Activated CD4-positive, alpha-beta memory T cell treated with anti-CD3 and anti-CD28 coated beads, Interleukin-2, amount 10 ng/mL, durations not matched to agents 7 days and 5 days (primary cell): ENCODE data around the gene NOSTRIN. TPM values are rescaled to one million over a fixed set of nuclear protein-coding genes. Genes with fewer than 3 reads are reported as not detected.
"Not testable (repeated sequence)": the region's sequence is repeated elsewhere in the genome, so short reads cannot be mapped to it uniquely, and the experiment has no call there.

ENCODE experiments used
- CTCF ChIA-PET: fragments of 350-600 bp; sonication (Branson Sonifier 250); formaldehyde crosslinking; loops from one replicate; lab custom pipeline; 2021; ENCODE audit warnings: antibody characterized with exemption, inconsistent platforms; lab: Charles Lee
- POLR2A ChIA-PET: fragments of 350-600 bp; sonication (Branson Sonifier 250); formaldehyde crosslinking; loops from one replicate; lab custom pipeline; 2021; ENCODE audit warnings: antibody characterized with exemption; lab: Charles Lee
- DNase-seq: peaks from one replicate; pipeline ENCODE4 v3.0.0-alpha.2; 2020
- H3K27ac Mint-ChIP-seq: one replicate; pipeline ENCODE4 v1.8.0; 2021; ENCODE audit warnings: mild to moderate bottlenecking, mixed read lengths
- H3K27me3 Mint-ChIP-seq: one replicate; pipeline ENCODE4 v1.8.0; 2021; ENCODE audit warnings: mixed read lengths
- H3K36me3 Mint-ChIP-seq: one replicate; pipeline ENCODE4 v1.8.0; 2021; ENCODE audit warnings: low read depth, mixed read lengths
- H3K4me1 Mint-ChIP-seq: one replicate; pipeline ENCODE4 v1.8.0; 2021; ENCODE audit warnings: mixed read lengths
- H3K4me3 Mint-ChIP-seq: one replicate; pipeline ENCODE4 v1.8.0; 2021; ENCODE audit warnings: mild to moderate bottlenecking, mixed read lengths
- H3K9me3 Mint-ChIP-seq: one replicate; pipeline ENCODE4 v1.8.0; 2021; ENCODE audit warnings: mixed read lengths
- total RNA-seq, 2 experiments: library from RNA; stranded (reverse); gene quantifications; one replicate each; pipeline ENCODE4 v1.2.3, GENCODE V29; 2021

NOSTRIN gene
- total RNA-seq, 2 experiments from 2014 or later, result not detected

- no peaks in the 10 kb centered on the region for H3K36me3 Mint-ChIP-seq
- no peak overlapping the region for H3K27ac Mint-ChIP-seq
- H3K4me3 Mint-ChIP-seq, result no peak overlapping the region
- H3K27me3 Mint-ChIP-seq, result no peaks in the 10 kb centered on the region
- H3K9me3 Mint-ChIP-seq, result no peaks in the 10 kb centered on the region
- DNase-seq, result no peak
- no peaks in the 10 kb centered on the region for H3K4me1 Mint-ChIP-seq
- ChIA-PET POLR2A (no interaction called here), CTCF (no interaction called here)
These were observed 26.6 kb upstream of the NOSTRIN start for GRCh38 chr2:168775837-168776236.

- H3K36me3 Mint-ChIP-seq, result no peaks in the 10 kb centered on the region
These were observed 21.8 kb upstream of the NOSTRIN start for GRCh38 chr2:168780669-168781071.

GRCh38 chr2:168781191-168781817 is 21.1 kb upstream of the NOSTRIN start:
- H3K27ac Mint-ChIP-seq, result no peak overlapping the region
- H3K27me3 Mint-ChIP-seq, result no peaks in the 10 kb centered on the region
- H3K36me3 Mint-ChIP-seq, result no peaks in the 10 kb centered on the region
- DNase-seq, result no peak
- ChIA-PET POLR2A (no interaction called here), CTCF (interaction anchor here (1.0 kb wide), 1 partner anchor 7 kb away, joined by 3 read pairs; no protein-coding TSS in a partner anchor)
- H3K4me3 Mint-ChIP-seq, result no peak overlapping the region
- no peaks in the 10 kb centered on the region for H3K9me3 Mint-ChIP-seq
- no peaks in the 10 kb centered on the region for H3K4me1 Mint-ChIP-seq

More at GRCh38 chr2:168780669-168781071, 21.8 kb upstream of the NOSTRIN start:
- ChIA-PET CTCF (no interaction called here), POLR2A (no interaction called here)
- H3K27ac Mint-ChIP-seq, result no peak overlapping the region
- no peaks in the 10 kb centered on the region for H3K27me3 Mint-ChIP-seq
- no peak overlapping the region for H3K4me3 Mint-ChIP-seq
- no peaks in the 10 kb centered on the region for H3K9me3 Mint-ChIP-seq
- H3K4me1 Mint-ChIP-seq, result no peaks in the 10 kb centered on the region
- no peak for DNase-seq

- H3K4me1 Mint-ChIP-seq, result no peaks in the 10 kb centered on the region
- no peaks in the 10 kb centered on the region for H3K36me3 Mint-ChIP-seq
- no peak overlapping the region for H3K4me3 Mint-ChIP-seq
- no peak overlapping the region for H3K27ac Mint-ChIP-seq
- ChIA-PET POLR2A (no interaction called here), CTCF (interaction anchor here (1.0 kb wide), 1 partner anchor 8 kb away, joined by 3 read pairs; no protein-coding TSS in a partner anchor)
- DNase-seq, result no peak
- no peaks in the 10 kb centered on the region for H3K9me3 Mint-ChIP-seq
- H3K27me3 Mint-ChIP-seq, result no peaks in the 10 kb centered on the region
These were observed 20.2 kb upstream of the NOSTRIN start for GRCh38 chr2:168782271-168782670.

- CTCF ChIA-PET, result interaction anchor here (0.8 kb wide), 1 partner anchor 11 kb away, joined by 4 read pairs; no protein-coding TSS in a partner anchor
- DNase-seq, result no peak
- Mint-ChIP-seq H3K27ac (no peak overlapping the region), H3K4me1 (no peaks in the 10 kb centered on the region), H3K9me3 (no peaks in the 10 kb centered on the region), H3K4me3 (no peak overlapping the region), H3K36me3 (no peaks in the 10 kb centered on the region), H3K27me3 (no peaks in the 10 kb centered on the region)
- POLR2A ChIA-PET, result no interaction called here
These were observed 17.4 kb upstream of the NOSTRIN start for GRCh38 chr2:168784993-168785392.

- POLR2A ChIA-PET, result no interaction called here
- Mint-ChIP-seq H3K27ac (no peak overlapping the region), H3K36me3 (no peaks in the 10 kb centered on the region), H3K4me3 (no peak overlapping the region), H3K27me3 (no peaks in the 10 kb centered on the region), H3K4me1 (no peaks in the 10 kb centered on the region), H3K9me3 (no peaks in the 10 kb centered on the region)
- CTCF ChIA-PET, result no interaction called here
- no peak for DNase-seq
These were observed 15.2 kb upstream of the NOSTRIN start for GRCh38 chr2:168787098-168787781.

- CTCF ChIA-PET, result no interaction called here
- no peak overlapping the region for H3K4me3 Mint-ChIP-seq
- H3K36me3 Mint-ChIP-seq, result no peaks in the 10 kb centered on the region
- H3K27me3 Mint-ChIP-seq, result no peaks in the 10 kb centered on the region
- no peaks in the 10 kb centered on the region for H3K4me1 Mint-ChIP-seq
- no peak for DNase-seq
- no peaks in the 10 kb centered on the region for H3K9me3 Mint-ChIP-seq
- H3K27ac Mint-ChIP-seq, result no peak overlapping the region
- POLR2A ChIA-PET, result no interaction called here
These were observed 14.6 kb upstream of the NOSTRIN start for GRCh38 chr2:168787782-168788376.

GRCh38 chr2:168789776-168790175 is 12.7 kb upstream of the NOSTRIN start:
- H3K4me3 Mint-ChIP-seq, result no peak overlapping the region
- H3K27me3 Mint-ChIP-seq, result peaks cover 2% of the 10 kb centered on the region
- no peaks in the 10 kb centered on the region for H3K9me3 Mint-ChIP-seq
- no peak overlapping the region for H3K27ac Mint-ChIP-seq
- no peak for DNase-seq
- ChIA-PET POLR2A (no interaction called here), CTCF (no interaction called here)
- no peaks in the 10 kb centered on the region for H3K36me3 Mint-ChIP-seq
- H3K4me1 Mint-ChIP-seq, result no peaks in the 10 kb centered on the region

GRCh38 chr2:168790226-168790902 is 12.1 kb upstream of the NOSTRIN start:
- no peak for DNase-seq
- no peak overlapping the region for H3K27ac Mint-ChIP-seq
- CTCF ChIA-PET, result no interaction called here
- no peaks in the 10 kb centered on the region for H3K9me3 Mint-ChIP-seq
- H3K4me3 Mint-ChIP-seq, result no peak overlapping the region
- H3K27me3 Mint-ChIP-seq, result peaks cover 2% of the 10 kb centered on the region
- H3K4me1 Mint-ChIP-seq, result no peaks in the 10 kb centered on the region
- H3K36me3 Mint-ChIP-seq, result no peaks in the 10 kb centered on the region
- POLR2A ChIA-PET, result no interaction called here

- H3K27me3 Mint-ChIP-seq, CTCF ChIA-PET, H3K9me3 Mint-ChIP-seq, H3K36me3 Mint-ChIP-seq, H3K4me1 Mint-ChIP-seq, H3K27ac Mint-ChIP-seq, DNase-seq, H3K4me3 Mint-ChIP-seq, POLR2A ChIA-PET: not testable (repeated sequence)
These were observed 11.3 kb upstream of the NOSTRIN start for GRCh38 chr2:168791140-168791539.

- no peaks in the 10 kb centered on the region for H3K4me1 Mint-ChIP-seq
- ChIA-PET CTCF (interaction anchor here (0.9 kb wide), 1 partner anchor 29 kb away, joined by 3 read pairs; no protein-coding TSS in a partner anchor), POLR2A (no interaction called here)
- H3K9me3 Mint-ChIP-seq, result no peaks in the 10 kb centered on the region
- H3K27ac Mint-ChIP-seq, result no peak overlapping the region
- DNase-seq, result no peak
- H3K27me3 Mint-ChIP-seq, result peaks cover 2% of the 10 kb centered on the region
- no peak overlapping the region for H3K4me3 Mint-ChIP-seq
- H3K36me3 Mint-ChIP-seq, result no peaks in the 10 kb centered on the region
These were observed 8.8 kb upstream of the NOSTRIN start for GRCh38 chr2:168793596-168793995.

- H3K27me3 Mint-ChIP-seq, result peaks cover 2% of the 10 kb centered on the region
- no peak overlapping the region for H3K27ac Mint-ChIP-seq
- H3K4me1 Mint-ChIP-seq, result no peaks in the 10 kb centered on the region
- no peaks in the 10 kb centered on the region for H3K9me3 Mint-ChIP-seq
- ChIA-PET POLR2A (interaction anchor here (0.6 kb wide), 1 partner anchor 95 kb away, joined by 3 read pairs; the partner anchor contains the start of gene SPC25), CTCF (no interaction called here)
- H3K36me3 Mint-ChIP-seq, result no peaks in the 10 kb centered on the region
- no peak overlapping the region for H3K4me3 Mint-ChIP-seq
- no peak for DNase-seq
These were observed 7.5 kb upstream of the NOSTRIN start for GRCh38 chr2:168794968-168795367.

- Mint-ChIP-seq H3K4me1 (no peaks in the 10 kb centered on the region), H3K9me3 (no peaks in the 10 kb centered on the region), H3K27ac (no peak overlapping the region), H3K36me3 (no peaks in the 10 kb centered on the region), H3K27me3 (peaks cover 2% of the 10 kb centered on the region), H3K4me3 (no peak overlapping the region)
- ChIA-PET CTCF (no interaction called here), POLR2A (no interaction called here)
- no peak for DNase-seq
These were observed 6.3 kb upstream of the NOSTRIN start for GRCh38 chr2:168796090-168796577.
